Activated T-cell treated with anti-CD3 and anti-CD28 coated beads for 24 hours (primary cell): ENCODE measurements around the gene FNDC3B.
"Not testable (repeated sequence)": the region's sequence is repeated elsewhere in the genome, so short reads cannot be mapped to it uniquely, and the experiment has no call there.

Source experiments
- DNase-seq: peaks from one replicate; pipeline ENCODE4 v3.0.0-alpha.2; 2020; ENCODE audit warnings: low read depth

Gene FNDC3B

DNA sequence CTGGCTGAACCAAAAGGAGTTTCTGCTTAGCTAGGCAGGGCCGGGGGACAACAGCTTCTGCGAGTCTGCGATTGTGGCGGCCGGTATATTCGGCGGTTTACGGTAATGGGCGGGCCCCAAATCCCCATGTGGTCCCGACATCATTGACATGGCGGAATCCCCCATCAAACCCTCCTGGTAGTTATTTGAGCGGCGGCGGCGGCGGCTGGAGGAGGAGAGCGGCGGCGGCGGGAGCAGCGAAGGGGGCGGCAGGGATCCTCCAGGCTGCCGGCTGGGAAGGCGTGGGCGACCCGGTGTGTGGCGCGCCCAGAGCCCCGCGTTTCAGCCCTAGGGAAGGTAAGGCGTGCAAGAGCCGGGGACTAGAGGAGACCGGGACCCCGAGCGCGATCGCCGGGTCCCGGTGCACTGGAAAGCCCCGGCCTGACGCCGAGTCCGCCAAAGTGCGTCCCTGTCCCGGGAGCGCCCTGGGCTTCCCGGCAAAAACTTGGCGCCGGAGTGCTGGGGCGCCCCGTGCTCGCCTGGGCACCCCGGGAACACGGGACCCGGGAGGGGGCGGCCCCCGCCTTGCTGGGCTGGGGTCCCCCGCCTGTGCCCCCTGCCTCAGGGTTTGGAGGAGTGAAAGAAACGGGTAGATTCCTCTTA is at the start of gene FNDC3B:
Gene FNDC3B, plus strand, starts transcription at position 143 of the 642 bp plus-strand sequence. CDS start 72,902 bp downstream, outside the sequence.
- peak; percentile 90 for DNase-seq

DNA sequence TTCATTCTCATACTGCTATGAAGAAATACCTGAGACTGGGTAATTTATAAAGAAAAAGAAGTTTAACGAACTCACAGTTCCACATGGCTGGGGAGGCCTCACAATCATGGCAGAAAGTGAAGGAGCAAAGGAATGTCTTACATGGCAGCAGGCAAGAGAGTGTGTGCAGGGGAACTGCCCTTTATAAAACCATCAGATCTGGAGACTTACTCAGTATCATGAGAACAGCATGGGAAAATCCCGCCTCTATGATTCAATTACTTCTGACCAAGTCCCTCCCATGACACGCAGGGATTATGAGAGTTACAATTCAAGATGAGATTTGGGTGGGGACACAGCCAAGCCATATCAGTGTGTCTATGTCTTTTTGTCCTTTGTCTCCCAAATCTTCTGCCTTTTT is 49.1 kb upstream of the FNDC3B start:
- DNase-seq, result not testable (repeated sequence)

DNA sequence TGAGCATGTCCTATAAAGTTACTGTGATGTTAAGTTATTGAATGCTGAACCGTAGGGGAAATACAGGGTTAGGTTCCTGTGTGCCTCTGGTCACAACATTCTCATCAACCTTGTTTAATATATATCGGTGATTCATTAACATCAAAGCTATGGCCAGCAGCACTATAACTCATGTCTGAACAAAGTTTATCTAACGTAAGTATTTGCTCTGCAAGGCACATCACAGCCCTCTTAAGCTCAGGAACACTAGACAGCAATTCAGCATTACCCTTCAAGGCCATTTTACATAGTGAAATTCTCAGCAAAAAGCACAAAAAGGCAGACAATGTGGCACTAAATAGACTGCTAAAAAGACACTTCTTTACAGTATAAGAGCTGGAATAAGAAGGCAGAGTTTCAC is 48.2 kb upstream of the FNDC3B start:
- no peak for DNase-seq

DNA sequence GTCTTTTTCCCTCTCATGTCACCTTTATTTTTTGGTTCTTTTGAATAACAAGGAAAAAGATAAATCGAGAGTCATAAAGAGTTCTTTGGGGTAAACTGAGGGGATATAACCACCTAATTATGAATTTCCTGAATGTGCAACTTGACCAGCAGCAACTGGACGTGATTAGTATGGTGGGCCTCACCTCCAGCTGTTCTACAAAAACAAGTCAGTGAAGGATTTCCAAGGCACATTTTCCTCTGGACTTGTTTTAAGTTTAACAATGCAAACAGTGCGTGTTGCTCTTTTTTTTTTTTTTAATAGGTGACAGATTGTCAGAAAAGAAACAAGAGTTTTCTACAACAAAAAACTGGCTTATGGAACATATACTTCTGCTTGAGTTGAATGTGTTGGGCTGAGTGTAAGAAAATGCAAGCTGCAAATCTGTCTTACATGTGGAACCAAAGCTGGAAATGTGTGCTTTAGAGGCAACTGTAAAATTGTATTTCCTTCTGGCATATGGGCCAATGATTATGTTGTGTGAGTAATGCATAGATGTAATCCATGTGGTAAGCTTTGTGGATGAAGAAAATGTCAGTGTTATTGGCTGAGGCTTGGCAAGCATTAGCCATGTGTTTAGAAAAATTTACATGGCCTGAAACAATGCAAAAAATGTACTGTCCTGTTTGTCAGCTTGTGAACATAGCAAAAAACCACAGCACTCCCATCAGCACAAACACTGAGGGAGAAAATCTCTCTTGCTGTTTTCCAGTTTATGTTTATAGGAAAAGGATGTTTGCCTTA is 44.5 kb upstream of the FNDC3B start:
- no peak for DNase-seq

DNA sequence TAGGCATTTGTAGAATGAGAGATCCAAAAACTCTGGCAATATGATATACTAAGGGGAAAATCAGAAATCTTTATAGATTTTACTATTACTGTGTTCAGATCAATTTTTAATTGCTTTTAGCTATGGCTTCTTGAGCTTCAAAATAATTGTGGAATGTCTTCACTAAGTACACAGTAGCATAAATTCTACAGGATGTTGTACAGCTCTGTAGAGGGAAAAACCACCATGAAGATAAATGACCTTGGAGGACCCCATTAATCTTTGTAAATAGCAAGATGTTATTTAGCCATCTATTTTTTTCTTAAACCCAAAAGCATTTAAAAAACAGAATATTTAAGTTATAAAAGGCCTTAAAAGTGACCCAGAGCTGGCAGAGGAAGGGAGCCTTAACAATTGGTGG is 43.9 kb upstream of the FNDC3B start:
- DNase-seq, result no peak

DNA sequence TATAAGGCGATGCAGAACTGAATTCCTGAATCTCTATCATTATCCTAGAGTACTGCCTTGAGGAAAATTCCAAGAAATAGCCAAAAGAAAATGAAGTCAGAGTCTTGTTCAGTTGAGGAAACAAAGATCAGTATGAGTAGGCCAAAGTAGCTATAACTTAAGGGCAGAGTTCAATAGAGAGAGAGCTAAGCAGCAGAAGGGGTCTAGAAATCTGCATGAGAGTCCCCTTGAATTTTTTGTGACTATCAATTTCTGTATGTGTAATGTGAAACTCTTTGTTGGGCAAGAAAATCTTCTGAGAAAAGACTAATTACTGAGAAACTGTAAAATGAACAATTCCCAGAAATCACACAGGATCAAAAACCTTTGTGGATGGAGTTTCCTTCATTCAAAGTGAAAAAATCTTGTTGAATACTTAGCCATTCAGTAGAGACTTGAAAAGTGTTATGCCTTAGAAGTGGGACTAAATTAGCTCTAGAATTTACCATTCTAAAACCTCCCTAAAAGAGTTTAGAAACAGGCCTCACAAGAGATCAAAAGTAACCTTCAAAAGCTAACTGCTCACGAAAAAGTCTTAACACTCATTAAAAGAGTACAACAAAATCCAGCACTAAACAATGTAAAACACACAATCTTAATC is 43.1 kb upstream of the FNDC3B start:
- DNase-seq, result no peak

DNA sequence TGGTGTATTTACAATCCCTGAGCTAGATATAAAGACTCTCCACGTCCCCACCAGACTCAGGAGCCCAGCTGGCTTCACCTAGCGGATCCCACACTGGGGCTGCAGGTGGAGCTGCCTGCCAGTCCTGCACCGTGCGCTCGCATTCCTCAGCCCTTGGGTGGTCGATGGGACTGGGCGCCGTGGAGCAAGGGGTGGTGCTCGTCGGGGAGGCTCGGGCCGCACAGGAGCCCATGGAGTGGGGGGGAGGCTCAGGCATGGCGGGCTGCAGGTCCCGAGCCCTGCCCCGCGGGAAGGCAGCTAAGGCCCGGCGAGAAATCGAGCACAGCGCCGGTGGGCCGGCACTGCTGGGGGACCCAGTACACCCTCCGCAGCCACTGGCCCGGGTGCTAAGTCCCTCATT is 40.6 kb upstream of the FNDC3B start:
- not testable (repeated sequence) for DNase-seq

DNA sequence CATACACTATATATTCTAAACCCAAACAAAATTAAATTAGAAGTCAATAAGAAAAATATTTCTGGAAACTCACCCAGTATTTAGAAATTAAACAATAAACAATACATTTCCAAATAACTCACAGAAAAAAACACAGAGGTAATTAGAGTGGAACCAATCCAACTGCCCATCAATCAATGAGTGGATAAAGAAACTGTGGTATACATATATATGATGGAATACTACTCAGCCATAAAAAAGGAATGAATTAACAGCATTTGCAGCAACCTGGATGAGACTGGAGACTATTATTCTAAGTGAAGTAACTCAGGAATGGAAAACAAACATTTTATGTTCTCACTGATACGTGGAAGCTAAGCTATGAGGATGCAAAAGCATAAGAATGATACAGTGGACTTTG is 37.8 kb upstream of the FNDC3B start:
- DNase-seq, result not testable (repeated sequence)

DNA sequence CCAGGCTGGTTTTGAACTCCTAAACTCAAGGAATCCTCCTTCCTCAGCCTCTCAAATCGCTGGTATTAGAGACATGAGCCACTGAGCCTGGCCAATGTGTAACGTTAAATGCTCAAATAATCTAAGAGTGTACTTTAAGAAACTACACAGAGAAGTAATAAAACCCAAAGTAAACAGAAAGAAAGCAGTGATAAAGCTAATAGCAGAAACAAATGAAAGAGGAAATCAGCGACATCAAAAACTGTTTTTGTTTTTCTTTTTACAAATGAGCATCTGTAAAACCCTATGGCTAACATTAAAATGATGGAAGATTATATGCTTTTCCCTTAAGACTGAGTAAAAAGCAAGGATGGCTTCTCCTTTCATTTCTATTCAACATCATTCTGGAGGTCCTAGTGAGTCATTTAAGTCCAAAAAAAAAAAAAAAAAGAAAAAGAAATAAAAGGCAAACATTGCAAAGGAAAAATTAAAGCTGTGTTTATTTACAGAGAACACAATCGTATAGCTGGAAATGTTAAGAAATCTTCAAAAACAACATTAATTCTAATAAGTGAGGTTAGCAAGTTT is 36.8 kb upstream of the FNDC3B start:
- no peak for DNase-seq

DNA sequence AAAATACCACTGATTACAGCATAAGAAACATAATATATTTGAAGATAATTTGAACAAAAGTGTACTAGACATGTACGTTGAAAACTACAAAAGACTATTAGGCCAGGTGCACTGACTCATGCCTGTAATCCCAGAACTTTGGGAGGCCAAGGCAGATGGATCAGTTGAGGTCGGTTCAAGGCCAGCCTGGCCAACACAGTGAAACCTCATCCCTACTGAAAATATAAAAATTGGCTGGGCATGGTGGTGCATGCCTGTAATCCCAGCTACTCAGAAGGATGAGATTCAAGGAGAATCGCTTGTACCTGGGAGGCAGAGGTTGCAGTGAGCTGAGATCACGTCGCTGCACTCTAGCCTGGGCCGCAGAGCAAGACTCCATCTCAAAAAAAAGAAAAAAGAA is 36.2 kb upstream of the FNDC3B start:
- no peak for DNase-seq

DNA sequence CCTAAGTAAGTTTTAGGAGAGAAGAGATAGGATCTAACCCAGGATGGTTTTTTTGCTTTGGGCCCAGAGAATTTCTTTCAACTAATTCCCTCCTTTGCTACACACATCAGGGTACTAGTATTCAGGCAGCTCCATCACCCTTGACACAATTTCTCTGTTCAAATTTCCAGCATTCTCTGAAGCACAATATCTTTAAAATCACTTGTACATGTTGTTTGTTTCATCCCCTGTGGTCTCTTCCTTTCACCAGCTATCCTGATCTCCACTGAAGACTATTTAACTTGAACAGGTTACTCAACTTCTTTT is 32.4 kb upstream of the FNDC3B start:
- no peak for DNase-seq

DNA sequence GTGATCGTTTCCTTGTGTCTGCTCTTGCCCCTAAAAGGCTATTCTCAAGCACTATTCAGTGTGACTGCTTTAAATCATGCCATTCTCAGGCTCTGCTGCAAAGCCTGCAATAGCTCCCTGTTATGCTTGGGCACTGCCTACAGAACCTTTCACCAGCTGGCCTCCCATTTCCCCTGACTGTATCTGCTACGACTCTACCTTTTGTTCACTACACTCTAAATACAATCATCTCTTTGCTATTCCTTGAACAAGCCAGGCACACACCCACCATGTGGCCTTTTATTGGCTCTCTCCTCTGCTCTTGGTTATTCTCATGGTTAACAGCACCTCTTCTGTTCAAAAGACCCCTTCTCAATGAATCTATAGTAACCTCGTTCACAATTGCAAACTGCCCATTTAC is 29.6 kb upstream of the FNDC3B start:
- no peak for DNase-seq

DNA sequence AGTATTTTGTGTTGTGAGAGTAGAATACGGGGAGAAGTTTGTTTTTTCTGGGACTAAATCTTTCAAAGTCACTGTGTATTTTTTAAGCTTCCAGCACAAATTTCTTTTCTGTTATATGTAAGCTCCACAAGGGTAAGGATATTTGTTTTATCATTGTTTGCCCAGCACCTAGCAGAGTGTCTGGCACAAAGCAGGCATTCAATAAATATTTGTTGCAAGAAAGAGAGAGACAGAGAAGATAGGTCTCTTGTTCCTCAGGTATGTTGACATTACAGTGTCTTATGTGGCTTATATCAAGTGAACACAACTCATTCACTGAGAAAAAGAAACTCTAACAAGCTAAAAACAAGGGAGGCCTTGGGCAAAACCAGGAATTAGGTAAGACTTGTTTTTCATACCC is 26.6 kb upstream of the FNDC3B start:
- DNase-seq, result no peak

DNA sequence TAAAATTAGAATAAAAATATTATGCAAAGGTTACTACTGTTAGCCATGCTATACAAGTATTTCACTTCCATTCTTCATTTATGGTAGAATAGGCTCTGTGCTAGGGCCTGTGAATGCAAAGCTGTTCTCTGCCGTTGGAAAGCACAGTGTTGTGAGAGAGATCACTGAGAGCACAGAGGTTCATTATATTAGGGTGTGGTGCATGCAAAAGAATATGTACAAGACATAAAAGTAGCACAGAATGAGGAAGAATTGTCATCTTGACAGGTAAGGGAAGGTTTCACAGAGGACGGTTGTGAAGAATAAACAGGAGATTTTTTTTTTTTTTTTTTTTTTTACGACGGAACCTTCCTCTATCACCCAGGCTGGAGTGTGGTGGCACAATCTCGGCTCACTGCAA is 25.2 kb upstream of the FNDC3B start:
- no peak for DNase-seq

DNA sequence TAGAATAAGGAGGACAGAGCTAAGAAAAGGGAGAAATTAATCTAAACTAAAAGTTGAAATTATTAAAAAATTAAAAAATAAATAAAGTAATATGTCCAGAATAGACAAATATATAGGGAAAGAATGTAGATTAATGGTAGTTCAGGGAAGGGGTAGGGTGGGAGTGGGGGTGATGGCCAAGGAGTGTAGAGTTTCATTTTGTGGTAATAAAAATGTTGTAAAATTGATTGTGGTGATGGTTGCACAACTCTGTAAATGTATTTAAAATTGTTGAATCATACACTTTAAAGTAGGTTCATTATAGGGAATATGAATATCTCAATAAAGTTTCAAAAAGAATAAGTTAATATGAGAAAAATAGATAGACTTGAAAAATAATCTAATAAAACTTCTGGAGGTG is 21.0 kb upstream of the FNDC3B start:
- DNase-seq, result no peak

DNA sequence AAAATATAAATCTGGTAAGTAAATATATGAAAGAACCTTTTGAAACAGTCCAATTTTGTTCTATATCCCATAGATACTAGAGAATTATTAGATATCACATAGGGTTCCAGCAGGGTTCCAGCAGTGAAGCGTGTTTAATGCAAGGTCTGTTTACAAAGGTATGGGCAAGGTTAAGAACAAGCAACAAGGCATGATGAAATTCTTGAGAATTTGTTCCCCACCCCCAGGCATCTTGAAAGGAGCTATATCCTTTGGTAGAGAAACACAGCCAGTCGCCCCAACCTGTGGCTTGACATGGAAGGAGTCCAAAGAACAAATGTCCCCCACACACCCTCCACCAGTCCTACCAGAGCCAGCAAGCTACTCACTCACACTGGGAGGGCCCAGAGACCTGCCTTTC is 18.6 kb upstream of the FNDC3B start:
- DNase-seq, result no peak

DNA sequence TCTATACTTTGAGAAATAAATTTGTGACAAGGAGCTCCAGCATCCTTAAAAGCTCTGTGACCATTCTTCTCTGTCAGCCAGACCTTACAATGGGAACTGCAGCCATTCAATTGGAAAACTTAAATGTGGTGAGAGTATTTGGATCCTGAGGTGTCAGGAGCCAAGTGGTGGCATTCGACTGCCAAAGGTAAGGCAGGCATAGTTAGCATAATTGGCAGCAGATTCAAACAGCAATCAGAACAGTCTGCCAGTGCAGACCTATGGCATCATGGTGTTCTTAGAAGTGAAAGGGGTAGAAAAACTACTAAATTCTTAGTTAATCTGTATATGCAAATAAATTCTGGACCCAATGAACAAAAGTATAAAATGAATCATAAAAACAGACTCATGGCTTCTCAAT is 18.2 kb upstream of the FNDC3B start:
- DNase-seq, result no peak

DNA sequence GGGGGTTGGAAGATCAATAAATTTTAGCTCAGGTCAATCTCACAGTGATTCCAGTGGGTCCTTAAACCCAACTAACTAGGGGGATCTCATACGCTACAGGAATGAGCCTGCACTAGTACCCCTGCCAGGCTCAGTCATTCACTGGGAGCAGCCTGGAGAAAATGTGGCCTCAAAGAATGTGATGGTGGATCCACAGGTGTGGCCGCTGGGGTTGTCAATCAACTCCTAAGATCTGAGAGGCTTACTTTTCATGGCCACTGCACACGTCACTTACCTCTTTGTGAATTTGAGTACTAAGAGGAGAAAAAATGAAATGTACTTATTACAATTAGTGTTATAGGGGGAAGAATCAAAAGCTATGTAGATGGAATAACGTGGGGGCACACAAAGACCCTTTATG is 17.5 kb upstream of the FNDC3B start:
- no peak for DNase-seq

DNA sequence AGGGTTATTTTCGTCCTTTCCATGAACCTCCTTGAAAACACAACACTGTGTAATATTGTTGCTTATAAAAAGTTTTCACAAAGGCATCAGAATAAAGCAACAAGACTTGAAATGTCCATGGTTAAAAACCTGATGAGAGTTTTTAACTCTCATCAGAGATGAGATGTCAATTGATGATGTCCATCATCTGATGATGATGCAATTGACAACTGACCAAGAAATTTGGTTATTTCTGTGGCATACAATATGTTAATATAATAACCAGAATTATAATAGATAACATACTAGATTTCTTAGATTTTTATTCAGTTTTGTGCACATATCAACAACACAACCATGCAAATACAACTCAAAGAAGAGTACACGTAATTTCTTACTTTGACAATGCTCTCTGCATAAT is 15.5 kb upstream of the FNDC3B start:
- DNase-seq, result no peak

DNA sequence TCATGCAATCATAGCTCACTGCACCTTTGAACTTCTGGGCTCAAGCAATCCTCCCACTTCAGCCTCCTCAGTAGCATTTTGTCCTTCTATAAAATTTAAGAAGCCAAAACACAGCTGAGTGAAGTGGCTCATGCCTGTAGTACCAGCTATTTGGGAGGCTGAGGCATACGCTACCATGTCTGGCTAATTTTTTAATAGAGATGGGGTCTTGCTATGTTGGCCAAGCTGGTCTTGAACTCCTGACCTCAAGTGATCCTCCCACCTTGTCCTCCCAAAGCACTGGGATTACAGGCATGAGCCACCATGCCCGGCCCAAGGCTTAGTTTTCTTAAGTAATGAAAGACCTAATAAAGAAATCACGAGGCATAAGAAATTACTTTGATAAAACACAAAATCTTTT is 14.7 kb upstream of the FNDC3B start:
- DNase-seq, result no peak

DNA sequence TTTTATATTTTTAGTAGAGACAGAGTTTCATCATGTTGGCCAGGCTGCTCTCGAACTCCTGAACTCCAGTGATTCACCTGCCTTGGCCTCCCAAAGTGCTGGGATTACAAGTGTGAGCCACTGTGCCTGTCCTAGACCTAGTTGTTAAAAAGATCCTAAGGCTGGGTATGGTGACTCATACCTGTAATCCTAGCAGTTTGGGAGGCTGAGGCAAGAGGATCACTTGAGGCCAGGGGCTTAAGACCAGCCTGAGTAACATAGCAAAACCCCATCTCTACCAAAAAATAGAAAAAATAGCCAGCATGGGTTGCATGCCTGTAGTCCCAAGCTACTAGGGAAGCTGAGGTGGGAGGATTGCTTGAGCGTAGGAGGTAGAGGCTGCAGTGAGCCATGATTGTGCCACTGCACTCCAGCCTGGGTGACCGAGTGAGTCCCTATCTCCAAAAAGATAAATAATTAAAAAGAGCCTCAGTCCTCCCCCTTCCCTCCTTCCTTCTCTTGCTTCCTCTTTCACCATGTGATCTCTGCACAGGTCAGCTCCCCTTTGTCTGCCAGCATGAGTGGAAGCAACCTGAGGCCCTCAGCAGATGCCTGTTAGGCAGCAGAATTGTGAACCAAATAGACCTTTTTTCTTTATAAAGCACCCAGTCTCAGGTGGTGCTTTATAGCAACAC is 9.8 kb upstream of the FNDC3B start:
- DNase-seq, result no peak

DNA sequence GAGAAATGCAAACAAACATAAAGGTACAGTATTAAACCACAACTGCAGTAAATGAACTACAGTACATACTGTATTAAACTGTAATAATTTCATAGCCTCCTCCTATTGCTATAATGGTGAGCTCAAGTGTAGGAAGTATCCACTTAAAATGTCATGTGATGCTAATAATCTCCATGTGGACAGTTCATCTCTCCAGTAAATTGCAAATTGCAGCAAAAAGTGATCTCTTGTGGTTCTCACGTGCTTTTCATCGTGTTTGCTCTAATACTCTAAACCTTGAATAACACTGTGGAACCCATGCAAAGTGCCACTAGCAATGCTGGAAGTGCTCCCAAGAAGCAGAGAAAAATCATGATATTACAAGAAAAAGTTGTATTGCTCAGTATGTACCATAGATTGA is 9.2 kb upstream of the FNDC3B start:
- no peak for DNase-seq

DNA sequence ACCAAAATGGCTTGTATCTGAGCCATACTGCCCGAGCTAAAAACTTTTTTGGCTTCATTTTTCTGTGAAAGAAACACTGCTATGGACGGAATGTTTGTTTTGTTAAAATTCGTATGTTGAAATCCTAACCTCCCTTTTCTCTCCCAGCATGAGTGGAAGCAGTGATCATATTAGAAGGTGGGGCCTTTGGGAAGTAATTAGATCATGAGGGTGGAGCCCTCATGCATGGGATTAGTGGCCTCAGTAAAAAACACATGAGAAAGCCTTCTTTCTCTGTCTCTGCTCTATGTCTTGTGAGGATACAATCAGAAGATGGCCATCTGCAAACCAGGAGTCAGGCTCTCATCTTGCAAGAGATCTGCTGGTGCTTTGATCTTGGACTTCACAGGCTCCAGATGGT is 7.4 kb upstream of the FNDC3B start:
- no peak for DNase-seq
